GM12878 (cell line): ENCODE results near the gene LSM7. TPM values are rescaled to one million over a fixed set of nuclear protein-coding genes. Genes with fewer than 3 reads are reported as not detected.
A peak's percentile ranks its signal among the peaks of the same experiment; 100 is the strongest.

Experiments used
- BACH1 ChIP-seq: fragments of 450-650 bp; IDR thresholded peaks from 2 replicates; pipeline ENCODE4 v1.6.1; 2017; ENCODE audit warnings: mild to moderate bottlenecking, borderline replicate concordance
- CBX3 ChIP-seq: fragments of 200-600 bp; sonication (generic); IDR thresholded peaks from 2 replicates; pipeline ENCODE4 v1.6.1; 2016; ENCODE audit warnings: low read depth, borderline replicate concordance
- CBX5 ChIP-seq: sonication (generic); IDR thresholded peaks from 2 replicates; pipeline ENCODE4 v1.6.1; 2016; ENCODE audit warnings: low read depth, moderate library complexity, mild to moderate bottlenecking, inconsistent platforms
- CREB1 ChIP-seq: IDR thresholded peaks from 2 replicates; pipeline ENCODE4 v1.6.1; 2012; ENCODE audit warnings: low read depth, mild to moderate bottlenecking, inconsistent platforms
- EED ChIP-seq: sonication (generic); IDR thresholded peaks from 2 replicates; pipeline ENCODE4 v1.6.1; 2016; ENCODE audit warnings: antibody characterized with exemption, low read depth
- EZH2 ChIP-seq: IDR thresholded peaks from 2 replicates; pipeline ENCODE4 v1.6.1; 2012; ENCODE audit warnings: low read depth, mild to moderate bottlenecking, control low read depth, inconsistent platforms, low read length, borderline replicate concordance; ENCODE audit not compliant: control insufficient read depth
- IRF5 ChIP-seq: fragments of 450-650 bp; IDR thresholded peaks from 2 replicates; pipeline ENCODE4 v1.6.1; 2017; ENCODE audit warnings: borderline replicate concordance
- RCOR1 ChIP-seq: conservative IDR thresholded peaks from 2 replicates; pipeline ENCODE4 v1.6.1; 2012; ENCODE audit warnings: low read depth, low read length, improper control_type of control experiment
- RELB ChIP-seq: fragments of 450-650 bp; IDR thresholded peaks from 2 replicates; pipeline ENCODE4 v1.6.1; 2017; ENCODE audit warnings: low read depth, mild to moderate bottlenecking, moderate library complexity
- RFX5 ChIP-seq: IDR thresholded peaks from 2 replicates; pipeline ENCODE4 v1.6.1; 2011; ENCODE audit warnings: low read depth, low read length, improper control_type of control experiment
- SPI1 ChIP-seq: IDR thresholded peaks from 2 replicates; pipeline ENCODE4 v1.6.1; 2011; ENCODE audit warnings: low read depth, mild to moderate bottlenecking, low read length, moderate library complexity, borderline replicate concordance; ENCODE audit not compliant: insufficient read depth
- SRF ChIP-seq, 2 experiments: IDR thresholded peaks; 2 replicates each; pipeline ENCODE4 v1.6.1; 2011; ENCODE audit warnings: low read depth in 2 of 2, low read length in 2 of 2, mild to moderate bottlenecking in 1 of 2, moderate library complexity in 1 of 2
- STAT3 ChIP-seq: IDR thresholded peaks from 2 replicates; pipeline ENCODE4 v1.6.1; 2011; ENCODE audit warnings: low read depth, low read length, improper control_type of control experiment
- SUPT20H ChIP-seq: IDR thresholded peaks from 2 replicates; pipeline ENCODE4 v1.6.1; 2011; ENCODE audit warnings: low read depth, mild to moderate bottlenecking, low read length, moderate library complexity, borderline replicate concordance; ENCODE audit not compliant: control insufficient read depth
- TCF7 ChIP-seq: IDR thresholded peaks from 2 replicates; pipeline ENCODE4 v1.6.1; 2014; ENCODE audit warnings: antibody characterized with exemption, borderline replicate concordance
- WRNIP1 ChIP-seq: IDR thresholded peaks from 2 replicates; pipeline ENCODE4 v1.6.1; 2011; ENCODE audit warnings: low read depth, low read length, improper control_type of control experiment, borderline replicate concordance
- YBX1 ChIP-seq: fragments of 450-650 bp; IDR thresholded peaks from 2 replicates; pipeline ENCODE4 v1.6.1; 2016; ENCODE audit warnings: antibody characterized with exemption
- ZNF687 ChIP-seq: fragments of 450-650 bp; IDR thresholded peaks from 2 replicates; pipeline ENCODE4 v1.6.1; 2017; ENCODE audit warnings: mild to moderate bottlenecking, moderate library complexity
- polyA plus RNA-seq, 11 experiments: library from polyadenylated mRNA; depleted of rRNA in 4 of 11; unstranded in 6 of 11; stranded (reverse) in 5 of 11; fragments of >200 nt; fragmentation: Nextera tagmentation in 4 of 11; fragmentation: Illumina TruSeq in 1 of 11; extraction: Ambion mirVana in 4 of 11; extraction: Trizol in 1 of 11; gene quantifications; 1 replicate in 1 of 11; 2 replicates in 10 of 11; pipeline versions ENCODE4 v1.2.1 to v1.2.3, GENCODE V29; 2011 to 2016; ENCODE audit warnings: inconsistent platforms in 2 of 11, missing spikeins in 2 of 11, low read depth in 1 of 11
- total RNA-seq, 4 experiments: library from RNA; depleted of rRNA in 3 of 4; stranded (reverse); fragments of >200 nt in 3 of 4; fragmentation: Illumina TruSeq in 1 of 4; extraction: Trizol in 1 of 4; gene quantifications; 2 replicates each; pipeline versions ENCODE4 v1.2.1 to v1.2.3, GENCODE V29; 2013 to 2021

LSM7 gene
- total and polyA plus RNA-seq, 10 of the 15 experiments (the other 5 are each of a cell fraction or from before 2014, with no cell fraction given) = 24.4 to 424 (median 217) TPM

DNA sequence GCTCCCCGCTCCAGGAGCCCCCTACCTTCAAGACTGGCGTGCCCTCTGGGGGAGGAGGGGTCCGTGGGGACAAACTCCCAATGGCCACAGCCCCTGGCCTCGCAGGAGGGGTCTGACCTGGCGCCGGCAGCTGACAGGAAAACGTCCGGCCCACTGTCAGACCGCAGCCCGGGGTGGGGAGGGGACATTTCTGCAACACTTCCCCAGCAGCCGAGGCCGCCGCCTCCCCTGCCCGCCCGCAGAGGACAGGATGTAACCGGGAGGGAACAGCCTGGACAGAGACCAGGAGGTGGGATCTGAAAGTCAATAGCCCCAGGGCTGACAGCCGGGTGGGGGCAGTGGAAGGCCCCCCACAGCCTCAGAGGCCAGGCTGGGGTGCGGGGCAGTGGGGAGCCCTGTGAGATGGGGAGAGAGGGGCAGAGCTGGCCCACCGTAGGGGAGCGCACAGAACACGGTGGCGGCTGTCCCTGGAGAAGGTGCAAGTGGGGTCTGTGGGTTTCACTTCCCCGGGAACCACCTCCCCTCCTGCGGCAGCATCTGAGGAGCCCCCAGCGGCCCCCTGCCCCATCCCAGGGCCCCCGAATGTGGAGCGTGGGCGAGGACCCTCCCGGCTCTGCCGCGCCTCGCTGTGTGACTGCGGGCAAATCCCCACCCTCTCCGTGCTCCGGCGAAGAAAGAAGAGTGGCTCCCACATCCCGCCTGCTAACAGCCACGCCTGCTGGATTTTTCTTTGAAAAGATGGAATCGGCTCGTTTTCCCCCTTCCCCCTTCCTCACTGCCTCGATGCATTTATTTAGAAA, 46.1 kb downstream of the LSM7 start, which contains the start of gene PEAK3 (continued):
- TF ChIP-seq EED (no peak), RELB (peak; percentile 63; the same call in 1 of the 2 replicates), SRF (IDR thresholded peaks at IDR 0.05; ENCODE audit: low read depth in 2 of 2, low read length in 2 of 2) (no peak), EZH2 (no peak), CBX3 (no peak), CBX5 (no peak), ZNF687 (no peak), BACH1 (peak; percentile 12; the same call in 1 of the 2 replicates), RFX5 (no peak), CREB1 (no peak), WRNIP1 (no peak), RCOR1 (no peak), TCF7 (no peak), SPI1 (peak; percentile 24; the same call in 1 of the 2 replicates), YBX1 (no peak), IRF5 (no peak), SUPT20H (no peak), STAT3 (no peak)
